HG03460 (cell line): ENCODE measurements around the gene KMT5B.

Source experiments
- ATAC-seq: cut with Tn5 transposase; IDR thresholded peaks from one replicate; pipeline ENCODE4 v1.9.1; 2021; ENCODE audit not compliant: unreplicated experiment

The KMT5B gene

GRCh38 chr11:68146704-68147474, 66.2 kb downstream of the KMT5B start:
- no peak for ATAC-seq

- no peak for ATAC-seq
These were observed 67.0 kb downstream of the KMT5B start for GRCh38 chr11:68146010-68146540.

- no peak for ATAC-seq
These were observed 67.8 kb downstream of the KMT5B start for GRCh38 chr11:68145120-68145866.

- no peak for ATAC-seq
These were observed 69.8 kb downstream of the KMT5B start for GRCh38 chr11:68143310-68143689.

- no peak for ATAC-seq
These were observed 70.4 kb downstream of the KMT5B start for GRCh38 chr11:68142441-68143309.

- ATAC-seq, result no peak
These were observed 71.1 kb downstream of the KMT5B start for GRCh38 chr11:68142028-68142412.

GRCh38 chr11:68141246-68142027, 71.7 kb downstream of the KMT5B start:
- no peak for ATAC-seq

- ATAC-seq, result no peak
These were observed 72.4 kb downstream of the KMT5B start for GRCh38 chr11:68140496-68141245.

GRCh38 chr11:68138237-68138636, 74.9 kb downstream of the KMT5B start:
- no peak for ATAC-seq

- no peak for ATAC-seq
These were observed 75.3 kb downstream of the KMT5B start for GRCh38 chr11:68137833-68138232.

- no peak for ATAC-seq
These were observed 76.2 kb downstream of the KMT5B start for GRCh38 chr11:68136866-68137265.

- no peak for ATAC-seq
These were observed 77.9 kb downstream of the KMT5B start for GRCh38 chr11:68135161-68135560.

- no peak for ATAC-seq
These were observed 79.3 kb downstream of the KMT5B start for GRCh38 chr11:68133761-68134160.

GRCh38 chr11:68130121-68130520, 83.0 kb downstream of the KMT5B start:
- no peak for ATAC-seq

GRCh38 chr11:68128682-68129327, 84.3 kb downstream of the KMT5B start:
- no peak for ATAC-seq

- ATAC-seq, result no peak
These were observed 85.1 kb downstream of the KMT5B start for GRCh38 chr11:68127714-68128681.

GRCh38 chr11:68125164-68125563, 87.9 kb downstream of the KMT5B start:
- ATAC-seq, result no peak

- no peak for ATAC-seq
These were observed 90.1 kb downstream of the KMT5B start for GRCh38 chr11:68122936-68123539.
